Measurements from ENCODE around the gene AFMID. TPM values are rescaled to one million over a fixed set of nuclear protein-coding genes. Genes with fewer than 3 reads are reported as not detected.

Gene AFMID
- total and polyA plus RNA-seq, 2 of the 13 experiments (the other 11 are each of a cell fraction or from before 2014, with no cell fraction given) = 249 to 270 TPM

GRCh38 chr17:78140169-78141051 lies 46.8 kb upstream of the AFMID start (continued):
- TF ChIP-seq CERS6 (CRISPR knock-in tag; IDR thresholded peaks at IDR 0.05) (0 out of 2 replicates have a peak, but pooled peaks have one; percentile 49), GATAD2A (CRISPR knock-in tag; IDR thresholded peaks at IDR 0.05) (peak; percentile 40), ISL2 (CRISPR knock-in tag; IDR thresholded peaks at IDR 0.05) (no peak), TCF12 (IDR thresholded peaks at IDR 0.05) (no peak), TCF12 (CRISPR knock-in tag; IDR thresholded peaks at IDR 0.05) (no peak), IKZF1 (IDR thresholded peaks at IDR 0.05) (no peak), ZNF292 (CRISPR knock-in tag; IDR thresholded peaks at IDR 0.05; ENCODE audit: borderline replicate concordance, low read depth) (no peak), PAXIP1 (CRISPR knock-in tag; conservative IDR thresholded peaks at IDR 0.05) (peak; percentile 40; the same call in 1 of the 2 replicates), ZBED4 (CRISPR knock-in tag; IDR thresholded peaks at IDR 0.05; ENCODE audit: borderline replicate concordance) (peak; percentile 49; the same call in 1 of the 2 replicates), ZNF780A (CRISPR knock-in tag; IDR thresholded peaks at IDR 0.05) (no peak), SRSF4 (IDR thresholded peaks at IDR 0.05; ENCODE audit: low read depth, low read length, poor library complexity, severe bottlenecking) (no peak), XRCC5 (optimal IDR thresholded peaks at IDR 0.05; ENCODE audit: low read length) (peak; percentile 78), HNF1B (CRISPR knock-in tag; IDR thresholded peaks at IDR 0.05) (peak; percentile 17; the same call in 1 of the 2 replicates), PRDM10 (CRISPR knock-in tag; IDR thresholded peaks at IDR 0.05; ENCODE audit: low read depth) (no peak; the same call in 1 of the 2 replicates)

Data from HepG2 (cell line).